ENCODE results near the gene TRMT2A.

Gene TRMT2A

GRCh38 chr22:20149257-20150250, 32.5 kb upstream of the TRMT2A start:
- DNase-seq = no peak

GRCh38 chr22:20148414-20148813, 31.4 kb upstream of the TRMT2A start:
- DNase-seq = no peak

GRCh38 chr22:20147237-20147988, 30.4 kb upstream of the TRMT2A start:
- DNase-seq = peak; percentile 28

GRCh38 chr22:20146777-20147176, 29.8 kb upstream of the TRMT2A start:
- DNase-seq = no peak

GRCh38 chr22:20145832-20146223, 28.8 kb upstream of the TRMT2A start:
- no peak for DNase-seq

GRCh38 chr22:20145206-20145831, 28.3 kb upstream of the TRMT2A start:
- no peak for DNase-seq

- DNase-seq = no peak
Observed at GRCh38 chr22:20143883-20144665, 27.0 kb upstream of the TRMT2A start.

GRCh38 chr22:20142711-20143621, 25.9 kb upstream of the TRMT2A start:
- DNase-seq = no peak

- no peak for DNase-seq
Observed at GRCh38 chr22:20141186-20142077, 24.4 kb upstream of the TRMT2A start.

- no peak for DNase-seq
Observed at GRCh38 chr22:20140521-20140964, 23.5 kb upstream of the TRMT2A start.

GRCh38 chr22:20140107-20140445, 23.1 kb upstream of the TRMT2A start:
- DNase-seq = no peak

- DNase-seq = no peak
Observed at GRCh38 chr22:20139391-20140106, 22.5 kb upstream of the TRMT2A start.

GRCh38 chr22:20138868-20139267, 21.8 kb upstream of the TRMT2A start:
- DNase-seq = no peak

GRCh38 chr22:20138417-20138738, 21.4 kb upstream of the TRMT2A start:
- DNase-seq = no peak

GRCh38 chr22:20137671-20138416, 20.8 kb upstream of the TRMT2A start:
- peak; percentile 39 for DNase-seq

GRCh38 chr22:20137113-20137512, 20.1 kb upstream of the TRMT2A start:
- no peak for DNase-seq

- DNase-seq = no peak
Observed at GRCh38 chr22:20136603-20136873, 19.5 kb upstream of the TRMT2A start.

GRCh38 chr22:20135806-20136602, 19.0 kb upstream of the TRMT2A start:
- peak; percentile 55 for DNase-seq

- peak; percentile 25 for DNase-seq
Observed at GRCh38 chr22:20135265-20135664, 18.2 kb upstream of the TRMT2A start.
